Measurements from ENCODE around the gene PLEKHG4. TPM values are rescaled to one million over a fixed set of nuclear protein-coding genes. Genes with fewer than 3 reads are reported as not detected.

Gene PLEKHG4
- polyA plus RNA-seq, 1 donor from 2014 or later: 0.28 TPM

Other genes starting within 250 kb of the PLEKHG4 start
- 9.8 and 25.9 TPM in 2 replicates for gene PHAF1, start 169.6 kb upstream of the PLEKHG4 start, polyA plus RNA-seq
- gene B3GNT9, start 128.5 kb upstream of the PLEKHG4 start, polyA plus RNA-seq: not detected in 2 replicates
- gene TRADD, start 119.6 kb upstream of the PLEKHG4 start, polyA plus RNA-seq: 0.96 TPM in 1 of 2 replicates, not detected in the other
- 1.2 and 2.8 TPM in 2 replicates for gene FBXL8, start 119.6 kb upstream of the PLEKHG4 start, polyA plus RNA-seq
- gene HSF4, start 114.8 kb upstream of the PLEKHG4 start, polyA plus RNA-seq: 12.7 and 27.9 TPM in 2 replicates
- gene NOL3, start 109.0 kb upstream of the PLEKHG4 start, polyA plus RNA-seq: 8.4 and 17.0 TPM in 2 replicates
- gene MATCAP1, start 95.6 kb upstream of the PLEKHG4 start, polyA plus RNA-seq: 323 and 356 TPM in 2 replicates
- gene EXOC3L1, start 89.4 kb upstream of the PLEKHG4 start, polyA plus RNA-seq: 0.43 and 0.96 TPM in 2 replicates
- gene E2F4, start 87.4 kb upstream of the PLEKHG4 start, polyA plus RNA-seq: 112 and 140 TPM in 2 replicates
- gene ELMO3, start 80.4 kb upstream of the PLEKHG4 start, polyA plus RNA-seq: 2.2 and 3.5 TPM in 2 replicates
- gene TMEM208, start 52.4 kb upstream of the PLEKHG4 start, polyA plus RNA-seq: 39.2 and 53.5 TPM in 2 replicates
- 0.92 and 6.3 TPM in 2 replicates for gene FHOD1, start 32.1 kb upstream of the PLEKHG4 start, polyA plus RNA-seq
- 1.6 and 1.8 TPM in 2 replicates for gene SLC9A5, start 30.6 kb upstream of the PLEKHG4 start, polyA plus RNA-seq
- gene KCTD19, start 47.2 kb downstream of the PLEKHG4 start, polyA plus RNA-seq: 0.45 and 3.3 TPM in 2 replicates
- 0.44 and 1.6 TPM in 2 replicates for gene LRRC36, start 47.3 kb downstream of the PLEKHG4 start, polyA plus RNA-seq
- gene TPPP3, start 114.0 kb downstream of the PLEKHG4 start, polyA plus RNA-seq: 1.1 and 2.7 TPM in 2 replicates
- 1.7 TPM in 1 of 2 replicates, not detected in the other for gene ZDHHC1, start 136.9 kb downstream of the PLEKHG4 start, polyA plus RNA-seq
- 0.24 and 2.8 TPM in 2 replicates for gene HSD11B2, start 151.6 kb downstream of the PLEKHG4 start, polyA plus RNA-seq
- 188 and 195 TPM in 2 replicates for gene ATP6V0D1, start 201.6 kb downstream of the PLEKHG4 start, polyA plus RNA-seq
- gene AGRP, start 204.0 kb downstream of the PLEKHG4 start, polyA plus RNA-seq: not detected in 2 replicates
- gene RIPOR1, start 249.3 kb downstream of the PLEKHG4 start, polyA plus RNA-seq: 13.2 and 15.1 TPM in 2 replicates